ENCODE measurements around the gene YY2. TPM values are rescaled to one million over a fixed set of nuclear protein-coding genes. Genes with fewer than 3 reads are reported as not detected.

YY2 gene
- total and polyA plus RNA-seq, 9 of the 15 experiments (the other 6 are each of a cell fraction or from before 2014, with no cell fraction given), result 0.77 to 2.2 (median 1.1) TPM

- no peak for TF ChIP-seq MCM2 (IDR thresholded peaks at IDR 0.05; ENCODE audit: low read depth)
Measured at GRCh38 chrX:21856504-21856903, 717 bp downstream of the YY2 start (continued).

- no peaks in the 10 kb centered on the region for H3K36me3 ChIP-seq (ENCODE audit: control insufficient read depth, insufficient read depth, low read length)
- no peaks in the 10 kb centered on the region for H4K20me1 ChIP-seq (replicated peaks; ENCODE audit: control insufficient read depth, insufficient read depth, low read length)
- H3K9ac ChIP-seq (ENCODE audit: insufficient read depth in 1 of 2, low read depth in 2 of 2, low read length in 2 of 2), result no peak overlapping the region
- CTCF ChIA-PET (ENCODE audit: low intra/inter-chr PET ratio), result no interaction called here
- no peak for TF ChIP-seq ZNF134 (CRISPR knock-in tag; conservative IDR thresholded peaks at IDR 0.05)
- no peak for TF ChIP-seq DIDO1 (tag; IDR thresholded peaks at IDR 0.05; ENCODE audit: low read depth)
- TF ChIP-seq ZSCAN29 (IDR thresholded peaks at IDR 0.05), result no peak
- TF ChIP-seq, protein P1, sequence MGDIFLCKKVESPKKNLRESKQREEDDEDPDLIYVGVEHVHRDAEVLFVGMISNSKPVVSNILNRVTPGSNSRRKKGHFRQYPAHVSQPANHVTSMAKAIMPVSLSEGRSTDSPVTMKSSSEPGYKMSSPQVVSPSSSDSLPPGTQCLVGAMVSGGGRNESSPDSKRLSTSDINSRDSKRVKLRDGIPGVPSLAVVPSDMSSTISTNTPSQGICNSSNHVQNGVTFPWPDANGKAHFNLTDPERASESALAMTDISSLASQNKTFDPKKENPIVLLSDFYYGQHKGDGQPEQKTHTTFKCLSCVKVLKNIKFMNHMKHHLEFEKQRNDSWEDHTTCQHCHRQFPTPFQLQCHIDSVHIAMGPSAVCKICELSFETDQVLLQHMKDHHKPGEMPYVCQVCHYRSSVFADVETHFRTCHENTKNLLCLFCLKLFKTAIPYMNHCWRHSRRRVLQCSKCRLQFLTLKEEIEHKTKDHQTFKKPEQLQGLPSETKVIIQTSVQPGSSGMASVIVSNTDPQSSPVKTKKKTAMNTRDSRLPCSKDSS (IDR thresholded peaks at IDR 0.05; ENCODE audit: low read depth, partially characterized antibody), result no peak
- no peak for TF ChIP-seq TFAM (CRISPR knock-in tag; conservative IDR thresholded peaks at IDR 0.05)
- TF ChIP-seq SLC30A9 (CRISPR knock-in tag; IDR thresholded peaks at IDR 0.05), result no peak
- TF ChIP-seq, protein P2, sequence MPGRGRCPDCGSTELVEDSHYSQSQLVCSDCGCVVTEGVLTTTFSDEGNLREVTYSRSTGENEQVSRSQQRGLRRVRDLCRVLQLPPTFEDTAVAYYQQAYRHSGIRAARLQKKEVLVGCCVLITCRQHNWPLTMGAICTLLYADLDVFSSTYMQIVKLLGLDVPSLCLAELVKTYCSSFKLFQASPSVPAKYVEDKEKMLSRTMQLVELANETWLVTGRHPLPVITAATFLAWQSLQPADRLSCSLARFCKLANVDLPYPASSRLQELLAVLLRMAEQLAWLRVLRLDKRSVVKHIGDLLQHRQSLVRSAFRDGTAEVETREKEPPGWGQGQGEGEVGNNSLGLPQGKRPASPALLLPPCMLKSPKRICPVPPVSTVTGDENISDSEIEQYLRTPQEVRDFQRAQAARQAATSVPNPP (IDR thresholded peaks at IDR 0.05; ENCODE audit: borderline replicate concordance, insufficient read depth, insufficient read length), result no peak
- TF ChIP-seq ZNF232 (CRISPR knock-in tag; IDR thresholded peaks at IDR 0.05), result no peak
- no peak for TF ChIP-seq SNIP1 (IDR thresholded peaks at IDR 0.05; ENCODE audit: low read depth)
- TF ChIP-seq PHB (CRISPR knock-in tag; IDR thresholded peaks at IDR 0.05), result no peak
- TF ChIP-seq, protein P3, sequence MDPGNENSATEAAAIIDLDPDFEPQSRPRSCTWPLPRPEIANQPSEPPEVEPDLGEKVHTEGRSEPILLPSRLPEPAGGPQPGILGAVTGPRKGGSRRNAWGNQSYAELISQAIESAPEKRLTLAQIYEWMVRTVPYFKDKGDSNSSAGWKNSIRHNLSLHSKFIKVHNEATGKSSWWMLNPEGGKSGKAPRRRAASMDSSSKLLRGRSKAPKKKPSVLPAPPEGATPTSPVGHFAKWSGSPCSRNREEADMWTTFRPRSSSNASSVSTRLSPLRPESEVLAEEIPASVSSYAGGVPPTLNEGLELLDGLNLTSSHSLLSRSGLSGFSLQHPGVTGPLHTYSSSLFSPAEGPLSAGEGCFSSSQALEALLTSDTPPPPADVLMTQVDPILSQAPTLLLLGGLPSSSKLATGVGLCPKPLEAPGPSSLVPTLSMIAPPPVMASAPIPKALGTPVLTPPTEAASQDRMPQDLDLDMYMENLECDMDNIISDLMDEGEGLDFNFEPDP (CRISPR knock-in tag; IDR thresholded peaks at IDR 0.05), result no peak
- no peak overlapping the region for H3K4me2 ChIP-seq (ENCODE audit: insufficient read depth, low read length)
- WGBS (ENCODE audit: insufficient coverage, low coverage, missing lambda C conversion rate), result no CpG with 5 or more reads among the region's 1 CpG
- intact Hi-C loops (cut with micrococcal nuclease), result no loop called here
- ATAC-seq, result no peak
- BruUV-seq (replicated peaks), result no TSS peak
- no peaks in the 10 kb centered on the region for H3K27me3 ChIP-seq (ENCODE audit: control insufficient read depth in 2 of 2, insufficient read depth in 2 of 2, low read length in 2 of 2)
- H3K79me2 ChIP-seq (ENCODE audit: control insufficient read depth, insufficient read depth, low read length), result no peaks in the 10 kb centered on the region
- H3K9me1 ChIP-seq (ENCODE audit: control insufficient read depth, insufficient read depth, low read length), result no peaks in the 10 kb centered on the region
- H3K4me1 ChIP-seq (replicated peaks in 1 of 2; ENCODE audit: control insufficient read depth in 2 of 2, insufficient read depth in 2 of 2, low read length in 2 of 2), result no peaks in the 10 kb centered on the region; a peak in 1 of 5 replicates
- no peaks in the 10 kb centered on the region for H3K9me3 ChIP-seq (replicated peaks; ENCODE audit: control insufficient read depth, insufficient read depth, low read depth, low read length)
- FAIRE-seq, result no peak
- no peak overlapping the region for H3K27ac ChIP-seq (ENCODE audit: extremely low read depth, low read depth, low read length)
- no peak overlapping the region for H3K4me3 ChIP-seq
- in situ Hi-C loops (cut with MboI), result no loop called here
- POLR2A ChIA-PET, result interaction anchor here (1.6 kb wide), 1 partner anchor 16 kb away, joined by 3 read pairs; no protein-coding TSS in a partner anchor
- H2AFZ ChIP-seq (ENCODE audit: low read depth, low read length), result no peak overlapping the region
- DNase-seq (ENCODE audit: extremely low read depth in 1 of 4, low spot score in 3 of 4), result no peak
Measured at GRCh38 chrX:21863241-21863640, 7.5 kb downstream of the YY2 start.

Data from K562 (cell line).